Small intestine (tissue), 7 donors: ENCODE measurements around the gene DCTD. TPM values are rescaled to one million over a fixed set of nuclear protein-coding genes. Genes with fewer than 3 reads are reported as not detected.
A peak's percentile ranks its signal among the peaks of the same experiment; 100 is the strongest.

Experiments used
- DNase-seq, 2 donors: peaks; one replicate each; pipeline versions ENCODE4 v3.0.0 to v3.0.0-alpha.2; 2013
- FAIRE-seq: peaks from 2 replicates; lab custom pipeline; 2012; peaks lifted over from hg19 to GRCh38; lab: Jason Lieb, UNC
- H3K27ac ChIP-seq, 3 donors: one replicate each; pipeline ENCODE4 v1.5.1; 2013; ENCODE audit warnings: low read length in 2 of 3, mild to moderate bottlenecking in 2 of 3, control low read depth in 1 of 3, inconsistent platforms in 1 of 3, low read depth in 1 of 3, moderate library complexity in 1 of 3
- H3K27me3 ChIP-seq, 3 donors: one replicate each; pipeline ENCODE4 v1.6.1; 2013; ENCODE audit warnings: low read length in 3 of 3, inconsistent platforms in 1 of 3; ENCODE audit not compliant: control insufficient read depth in 3 of 3, insufficient read depth in 3 of 3
- H3K36me3 ChIP-seq, 3 donors: one replicate each; pipeline ENCODE4 v1.6.1; 2013; ENCODE audit warnings: low read length in 3 of 3, inconsistent platforms in 1 of 3, low read depth in 1 of 3, mild to moderate bottlenecking in 1 of 3, moderate library complexity in 1 of 3; ENCODE audit not compliant: control insufficient read depth in 3 of 3, insufficient read depth in 2 of 3
- H3K4me1 ChIP-seq, 3 donors: one replicate each; pipeline ENCODE4 v1.6.1; 2013; ENCODE audit warnings: low read length in 2 of 3, inconsistent platforms in 1 of 3, low read depth in 1 of 3, mild to moderate bottlenecking in 1 of 3, moderate library complexity in 1 of 3; ENCODE audit not compliant: control insufficient read depth in 3 of 3, insufficient read depth in 2 of 3
- H3K4me3 ChIP-seq, 3 donors: one replicate each; pipeline ENCODE4 v1.5.1; 2013; ENCODE audit warnings: low read length in 3 of 3, control low read depth in 1 of 3, inconsistent platforms in 1 of 3, low read depth in 1 of 3, mild to moderate bottlenecking in 1 of 3, moderate library complexity in 1 of 3
- H3K9me3 ChIP-seq, 2 donors: one replicate each; pipeline ENCODE4 v1.6.1; 2013; ENCODE audit warnings: low read depth in 1 of 2, low read length in 1 of 2; ENCODE audit not compliant: control insufficient read depth in 2 of 2, insufficient read depth in 1 of 2
- WGBS, 3 donors: extraction: QIAGEN DNeasy Blood & Tissue Kit; methylation state at CpG; one replicate each; pipeline ENCODE4 v1.1.7; 2013; 5-methylcytosine and 5-hydroxymethylcytosine counted together
- polyA plus RNA-seq, 4 donors: library from polyadenylated mRNA; stranded (reverse) in 3 of 4; unstranded in 1 of 4; fragments of 200-250 nt in 3 of 4; fragments of 120-200 nt in 1 of 4; gene quantifications; one replicate each; pipeline versions ENCODE4 v1.2.1 to v1.2.3, GENCODE V29; 2013
- donor health status: healthy with polysubstance abuse.
- donor health status: control.
- donor health status: control.
- donor health status: Bipolar disorder and iron deficiency.
- donor health status: healthy.

DCTD gene
- polyA plus RNA-seq, 4 donors = 17.9 to 82.3 (median 47.5) TPM

- no peaks in the 10 kb centered on the region for H3K9me3 ChIP-seq
- H3K27me3 ChIP-seq = no peaks in the 10 kb centered on the region
- peaks cover 0 to 30% (median 0%) of the 10 kb centered on the region in 3 donors for H3K36me3 ChIP-seq
- no peak for DNase-seq
- no peak overlapping the region for H3K4me3 ChIP-seq
- no peaks in the 10 kb centered on the region for H3K4me1 ChIP-seq
- 98% methylated on average over 15 of the region's 15 CpGs for WGBS, 3 donors
- no peak for FAIRE-seq
- H3K27ac ChIP-seq = no peak overlapping the region
Observed at GRCh38 chr4:182873289-182873688, 43.9 kb downstream of the DCTD start.

DNA sequence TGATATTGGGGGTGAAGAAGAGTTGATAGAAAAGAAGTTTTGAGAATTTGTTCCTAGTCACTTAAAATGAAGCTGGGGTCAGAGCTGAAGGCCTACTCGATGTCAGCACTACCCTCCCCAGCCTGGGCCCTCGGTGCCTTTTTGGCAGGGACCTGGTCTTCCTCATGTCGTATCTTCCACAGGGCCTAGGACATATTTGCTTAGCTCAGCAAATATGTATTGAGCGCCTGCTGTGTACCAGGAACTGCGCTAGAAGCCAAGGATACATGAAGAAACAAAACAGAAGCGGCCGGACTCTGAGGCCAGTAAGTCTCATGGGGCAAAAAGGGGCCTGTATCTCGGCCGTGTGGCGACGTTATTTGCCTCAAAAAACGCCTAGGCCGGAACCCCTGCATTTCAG lies 44.3 kb downstream of the DCTD start:
- DNase-seq (no peak), FAIRE-seq (no peak)
- WGBS, 3 donors = 92 to 93% (median 93%) methylated on average over 13 of the region's 13 CpGs
- Histone ChIP-seq H3K27ac (no peak overlapping the region), H3K36me3 (peaks cover 0 to 30% (median 0%) of the 10 kb centered on the region in 3 donors), H3K9me3 (no peaks in the 10 kb centered on the region), H3K4me1 (no peaks in the 10 kb centered on the region), H3K4me3 (no peak overlapping the region), H3K27me3 (no peaks in the 10 kb centered on the region)

DNA sequence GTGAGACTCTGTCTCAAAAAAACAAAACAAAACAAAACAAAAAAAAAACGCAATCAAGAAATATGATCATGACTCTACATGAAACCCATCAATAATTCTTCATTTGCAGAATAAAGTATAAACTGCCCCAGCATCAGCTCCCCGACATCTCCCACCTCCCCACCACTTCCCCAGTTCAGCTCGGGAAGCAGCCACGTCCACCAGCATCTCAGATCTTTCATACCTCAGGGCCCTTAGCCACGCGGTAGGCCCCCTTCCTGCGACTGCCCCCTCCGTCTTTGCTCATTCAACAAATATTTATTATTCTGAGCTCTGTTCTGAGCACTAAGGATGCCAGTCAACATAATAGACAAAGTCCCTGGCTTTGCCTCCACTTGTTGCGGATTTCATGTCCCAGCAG lies 45.6 kb downstream of the DCTD start:
- no peak for FAIRE-seq
- no peaks in the 10 kb centered on the region for H3K4me1 ChIP-seq
- peaks cover 0 to 28% (median 0%) of the 10 kb centered on the region in 3 donors for H3K36me3 ChIP-seq
- H3K27me3 ChIP-seq = no peaks in the 10 kb centered on the region
- DNase-seq = no peak
- no peaks in the 10 kb centered on the region for H3K9me3 ChIP-seq
- no peak overlapping the region for H3K27ac ChIP-seq
- WGBS, 3 donors = 84 to 86% (median 84%) methylated on average over 9 of the region's 9 CpGs
- H3K4me3 ChIP-seq = no peak overlapping the region

- H3K27ac ChIP-seq = no peak overlapping the region
- WGBS, 3 donors = 80 to 89% (median 82%) methylated on average over 4 of the region's 4 CpGs
- H3K4me1 ChIP-seq = no peaks in the 10 kb centered on the region
- no peak for DNase-seq
- no peaks in the 10 kb centered on the region for H3K9me3 ChIP-seq
- no peaks in the 10 kb centered on the region for H3K27me3 ChIP-seq
- no peak for FAIRE-seq
- peaks cover 0 to 10% (median 0%) of the 10 kb centered on the region in 3 donors for H3K36me3 ChIP-seq
- H3K4me3 ChIP-seq = no peak overlapping the region
Observed at GRCh38 chr4:182869697-182870096, 47.5 kb downstream of the DCTD start.

GRCh38 chr4:182866746-182867145 lies 50.4 kb downstream of the DCTD start:
- H3K4me1 ChIP-seq = no peaks in the 10 kb centered on the region
- no peak overlapping the region for H3K27ac ChIP-seq
- peaks cover 0 to 2% (median 0%) of the 10 kb centered on the region in 3 donors for H3K36me3 ChIP-seq
- DNase-seq (no peak), FAIRE-seq (no peak)
- WGBS, 3 donors = 69 to 86% (median 84%) methylated on average over 5 of the region's 5 CpGs
- no peak overlapping the region for H3K4me3 ChIP-seq
- no peaks in the 10 kb centered on the region for H3K27me3 ChIP-seq
- H3K9me3 ChIP-seq = no peaks in the 10 kb centered on the region

DNA sequence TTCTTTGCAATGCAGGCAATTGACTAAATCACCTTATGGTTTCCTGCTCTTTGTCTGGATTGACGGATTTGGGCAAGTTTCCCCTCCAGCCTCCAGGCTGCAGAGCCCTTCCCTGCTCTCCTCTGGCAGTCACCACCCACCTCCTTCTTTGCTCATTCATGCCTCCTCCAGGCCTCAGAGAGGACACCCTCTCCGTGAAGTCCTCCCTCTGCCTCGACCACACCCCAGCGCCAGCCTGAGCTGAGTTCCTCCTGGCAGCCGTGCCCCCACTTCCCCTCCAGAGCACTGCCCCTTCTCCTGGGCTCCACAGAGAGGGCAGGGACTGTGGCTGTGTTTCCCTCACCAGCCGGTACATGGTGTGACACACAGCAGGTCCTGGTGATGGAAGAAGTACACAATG lies 53.7 kb downstream of the DCTD start:
- H3K4me1 ChIP-seq = no peaks in the 10 kb centered on the region
- H3K27me3 ChIP-seq = no peaks in the 10 kb centered on the region
- DNase-seq (no peak), FAIRE-seq (no peak)
- H3K4me3 ChIP-seq = no peak overlapping the region
- H3K36me3 ChIP-seq = no peaks in the 10 kb centered on the region
- peaks cover 0 to 6% of the 10 kb centered on the region in 2 donors for H3K9me3 ChIP-seq
- 46 to 61% (median 60%) methylated on average over 6 of the region's 6 CpGs for WGBS, 3 donors
- H3K27ac ChIP-seq = no peak overlapping the region

DNA sequence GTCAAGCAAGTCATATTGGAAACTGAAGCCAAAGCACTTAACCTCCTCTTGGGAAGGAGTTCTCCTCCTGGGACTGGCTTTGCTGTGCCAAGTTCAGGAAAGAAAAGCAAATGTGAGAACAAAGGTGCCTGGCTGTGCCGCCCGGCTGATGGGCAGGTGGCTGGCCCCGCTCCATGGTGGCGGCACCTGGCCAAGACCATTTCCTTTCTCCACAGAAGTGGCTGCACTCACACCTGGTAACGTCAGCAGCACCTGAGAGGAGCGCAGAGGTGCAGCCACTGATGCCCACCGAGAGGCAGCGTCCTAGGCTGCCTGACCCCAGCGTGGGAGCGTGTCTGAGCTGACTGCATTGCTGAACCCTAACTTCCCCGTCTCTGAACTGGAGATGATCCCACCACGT lies 54.3 kb downstream of the DCTD start:
- FAIRE-seq (no peak), DNase-seq (peak in 1 of 2 donors; percentile 40)
- Histone ChIP-seq H3K27ac (no peak overlapping the region), H3K4me1 (no peaks in the 10 kb centered on the region), H3K9me3 (peaks cover 0 to 6% of the 10 kb centered on the region in 2 donors), H3K4me3 (no peak overlapping the region), H3K36me3 (no peaks in the 10 kb centered on the region), H3K27me3 (no peaks in the 10 kb centered on the region)
- WGBS, 3 donors = 23 to 67% (median 37%) methylated on average over 12 of the region's 12 CpGs

DNA sequence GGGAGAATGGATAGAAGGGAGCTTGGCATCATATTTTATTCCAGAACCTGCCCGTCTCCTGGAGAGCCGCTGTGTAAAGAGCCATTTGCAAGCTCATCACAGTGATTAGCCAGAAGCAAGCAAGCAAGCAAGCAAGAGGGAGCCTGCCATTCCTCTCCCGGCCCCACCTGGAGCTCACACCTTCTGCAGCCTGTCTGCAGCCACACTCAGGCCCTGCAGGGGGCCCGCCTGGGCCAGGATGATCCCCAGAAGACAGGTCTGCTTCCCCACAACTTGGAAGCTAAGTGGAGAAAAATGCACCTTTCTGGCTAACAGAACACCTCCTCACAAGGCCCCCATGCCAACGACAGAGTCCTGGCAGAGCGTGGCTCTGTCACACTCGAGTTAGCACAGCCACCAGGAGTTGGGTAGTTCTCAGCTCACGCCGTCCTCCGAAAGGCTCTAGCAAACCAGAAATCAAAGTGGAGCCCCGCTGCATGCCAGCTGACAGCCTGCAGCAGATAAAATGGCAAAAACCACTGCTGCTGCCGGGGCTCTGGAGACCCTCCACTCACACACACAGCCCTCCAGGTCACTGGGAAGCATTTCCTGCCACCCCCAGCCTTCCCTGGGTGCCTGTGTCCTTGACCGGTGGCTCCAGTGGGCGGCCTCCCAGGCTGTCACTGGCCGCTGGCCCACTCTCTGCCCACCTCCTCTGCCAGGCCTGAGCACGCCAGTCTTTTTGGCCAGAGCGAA lies 54.9 kb downstream of the DCTD start:
- H3K27me3 ChIP-seq = no peaks in the 10 kb centered on the region
- WGBS, 3 donors = 35 to 80% (median 43%) methylated on average over 17 of the region's 17 CpGs
- H3K27ac ChIP-seq = no peak overlapping the region
- H3K36me3 ChIP-seq = no peaks in the 10 kb centered on the region
- FAIRE-seq = no peak
- peak in 1 of 2 donors; percentile 11 for DNase-seq
- H3K9me3 ChIP-seq = peaks cover 0 to 6% of the 10 kb centered on the region in 2 donors
- H3K4me1 ChIP-seq = no peaks in the 10 kb centered on the region
- no peak overlapping the region for H3K4me3 ChIP-seq

GRCh38 chr4:182861346-182861745 lies 55.8 kb downstream of the DCTD start:
- FAIRE-seq (no peak), DNase-seq (no peak)
- H3K27ac ChIP-seq = no peak overlapping the region
- H3K36me3 ChIP-seq = no peaks in the 10 kb centered on the region
- 85 to 87% (median 85%) methylated on average over 10 of the region's 10 CpGs for WGBS, 3 donors
- no peaks in the 10 kb centered on the region for H3K4me1 ChIP-seq
- H3K4me3 ChIP-seq = no peak overlapping the region
- no peaks in the 10 kb centered on the region for H3K27me3 ChIP-seq
- H3K9me3 ChIP-seq = peaks cover 0 to 6% of the 10 kb centered on the region in 2 donors
